K562 (cell line): ENCODE results near the gene NKD1. TPM values are rescaled to one million over a fixed set of nuclear protein-coding genes. Genes with fewer than 3 reads are reported as not detected.

Experiments used
- ETV6 ChIP-seq, 3 experiments: fragments of 150-350 bp in 1 of 3; sonication (generic) in 1 of 3; formaldehyde crosslinking in 1 of 3; IDR thresholded peaks; 2 replicates each; pipeline versions ENCODE4 v1.6.1 to v1.8.0; 2014 to 2022; ENCODE audit warnings: borderline replicate concordance in 2 of 3, low read depth in 2 of 3, antibody characterized with exemption in 1 of 3, low read length in 1 of 3, mild to moderate bottlenecking in 1 of 3, missing genetic modification reagents in 1 of 3
- NFXL1 ChIP-seq: fragments of 450-650 bp; formaldehyde crosslinking; IDR thresholded peaks from 2 replicates; pipeline ENCODE4 v1.4.0; 2021; ENCODE audit warnings: mild to moderate bottlenecking
- ZNF77 ChIP-seq: fragments of 250-450 bp; sonication (Bioruptor Pico); IDR thresholded peaks from 2 replicates; pipeline ENCODE4 v1.5.0; 2020
- polyA plus RNA-seq, 8 experiments: library from polyadenylated mRNA; depleted of rRNA in 4 of 8; stranded (reverse) in 5 of 8; unstranded in 3 of 8; fragments of >200 nt; fragmentation: Nextera tagmentation in 2 of 8; fragmentation: Illumina TruSeq in 1 of 8; extraction: Ambion mirVana in 2 of 8; extraction: Trizol in 1 of 8; gene quantifications; 2 replicates each; pipeline versions ENCODE4 v1.2.1 to v1.2.3, GENCODE V29; 2011 to 2014; ENCODE audit warnings: inconsistent platforms in 1 of 8, missing spikeins in 1 of 8
- total RNA-seq, 7 experiments: library from RNA; depleted of rRNA in 6 of 7; stranded (reverse); fragments of >200 nt in 6 of 7; fragmentation: Illumina TruSeq in 2 of 7; extraction: Trizol in 2 of 7; gene quantifications; 2 replicates each; pipeline versions ENCODE4 v1.2.1 to v1.2.3, GENCODE V29; 2011 to 2021; ENCODE audit warnings: low replicate concordance in 1 of 7
- TF ChIP-seq, protein P1 (sequence below): fragments of 450-650 bp; IDR thresholded peaks from 2 replicates; pipeline ENCODE4 v1.6.1; 2018; ENCODE audit warnings: mild to moderate bottlenecking, low read depth; ENCODE audit not compliant: partially characterized antibody
- TF ChIP-seq, protein P2 (sequence below): fragments of 450-650 bp; conservative IDR thresholded peaks from 2 replicates; pipeline ENCODE4 v1.6.1; 2016; ENCODE audit warnings: missing genetic modification characterization, low read depth, mild to moderate bottlenecking, missing compliant biosample characterization, moderate library complexity
- TF ChIP-seq, protein P3 (sequence below): sonication (generic); IDR thresholded peaks from 2 replicates; pipeline ENCODE4 v1.6.1; 2016

Gene NKD1
- total and polyA plus RNA-seq, 9 of the 15 experiments (the other 6 are each of a cell fraction or from before 2014, with no cell fraction given) = under 0.01 to 0.24 (median 0.04) TPM; not detected in 2

DNA sequence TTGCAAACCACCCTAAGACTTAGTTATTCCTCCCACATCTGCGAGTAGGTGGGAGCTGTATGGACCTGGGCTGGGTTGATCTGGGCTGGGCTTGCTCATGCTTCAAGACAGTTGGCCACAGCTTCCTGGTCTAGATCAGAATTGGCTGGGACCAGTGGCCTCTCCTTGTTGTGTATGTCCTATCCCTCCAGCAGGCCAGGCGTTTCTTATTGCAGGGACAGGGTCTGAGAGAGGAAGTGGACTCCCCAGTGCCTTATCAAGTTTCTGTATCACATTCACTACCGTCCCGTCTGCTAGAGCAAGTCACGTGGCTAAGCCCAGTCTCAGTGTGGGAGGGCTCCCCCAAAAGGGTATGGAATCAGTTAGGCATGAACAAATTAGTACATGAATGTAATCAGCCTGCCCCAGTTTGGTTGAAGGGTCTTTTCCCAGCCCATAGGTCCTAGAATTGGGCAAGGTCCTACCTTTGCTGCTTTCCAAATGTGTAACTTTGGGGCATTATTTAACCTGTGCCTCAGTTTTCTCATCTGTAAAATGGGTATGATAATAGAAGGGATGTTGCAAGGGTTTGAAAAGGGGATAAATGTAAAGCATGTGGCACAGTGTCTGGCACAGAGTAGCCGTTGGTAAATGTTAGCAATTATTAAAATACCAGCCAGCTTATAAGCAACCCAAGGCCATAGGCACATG lies 36.0 kb downstream of the NKD1 start (continued):
- TF ChIP-seq, protein P1, sequence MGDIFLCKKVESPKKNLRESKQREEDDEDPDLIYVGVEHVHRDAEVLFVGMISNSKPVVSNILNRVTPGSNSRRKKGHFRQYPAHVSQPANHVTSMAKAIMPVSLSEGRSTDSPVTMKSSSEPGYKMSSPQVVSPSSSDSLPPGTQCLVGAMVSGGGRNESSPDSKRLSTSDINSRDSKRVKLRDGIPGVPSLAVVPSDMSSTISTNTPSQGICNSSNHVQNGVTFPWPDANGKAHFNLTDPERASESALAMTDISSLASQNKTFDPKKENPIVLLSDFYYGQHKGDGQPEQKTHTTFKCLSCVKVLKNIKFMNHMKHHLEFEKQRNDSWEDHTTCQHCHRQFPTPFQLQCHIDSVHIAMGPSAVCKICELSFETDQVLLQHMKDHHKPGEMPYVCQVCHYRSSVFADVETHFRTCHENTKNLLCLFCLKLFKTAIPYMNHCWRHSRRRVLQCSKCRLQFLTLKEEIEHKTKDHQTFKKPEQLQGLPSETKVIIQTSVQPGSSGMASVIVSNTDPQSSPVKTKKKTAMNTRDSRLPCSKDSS = no peak
- no peak for TF ChIP-seq ETV6 (IDR thresholded peaks at IDR 0.05; ENCODE audit: borderline replicate concordance in 1 of 2, low read depth in 2 of 2, low read length in 1 of 2)
- no peak for TF ChIP-seq ETV6 (CRISPR knock-in tag; IDR thresholded peaks at IDR 0.05; ENCODE audit: borderline replicate concordance)
- TF ChIP-seq NFXL1 (CRISPR knock-in tag) = no peak
- TF ChIP-seq, protein P2, sequence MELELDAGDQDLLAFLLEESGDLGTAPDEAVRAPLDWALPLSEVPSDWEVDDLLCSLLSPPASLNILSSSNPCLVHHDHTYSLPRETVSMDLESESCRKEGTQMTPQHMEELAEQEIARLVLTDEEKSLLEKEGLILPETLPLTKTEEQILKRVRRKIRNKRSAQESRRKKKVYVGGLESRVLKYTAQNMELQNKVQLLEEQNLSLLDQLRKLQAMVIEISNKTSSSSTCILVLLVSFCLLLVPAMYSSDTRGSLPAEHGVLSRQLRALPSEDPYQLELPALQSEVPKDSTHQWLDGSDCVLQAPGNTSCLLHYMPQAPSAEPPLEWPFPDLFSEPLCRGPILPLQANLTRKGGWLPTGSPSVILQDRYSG = no peak
- TF ChIP-seq, protein P3, sequence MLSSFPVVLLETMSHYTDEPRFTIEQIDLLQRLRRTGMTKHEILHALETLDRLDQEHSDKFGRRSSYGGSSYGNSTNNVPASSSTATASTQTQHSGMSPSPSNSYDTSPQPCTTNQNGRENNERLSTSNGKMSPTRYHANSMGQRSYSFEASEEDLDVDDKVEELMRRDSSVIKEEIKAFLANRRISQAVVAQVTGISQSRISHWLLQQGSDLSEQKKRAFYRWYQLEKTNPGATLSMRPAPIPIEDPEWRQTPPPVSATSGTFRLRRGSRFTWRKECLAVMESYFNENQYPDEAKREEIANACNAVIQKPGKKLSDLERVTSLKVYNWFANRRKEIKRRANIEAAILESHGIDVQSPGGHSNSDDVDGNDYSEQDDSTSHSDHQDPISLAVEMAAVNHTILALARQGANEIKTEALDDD = no peak
- no peak for TF ChIP-seq ZNF77 (CRISPR knock-in tag)
